GM19463 (cell line): ENCODE data around the gene FXYD2.
"Not testable (repeated sequence)": the region's sequence is repeated elsewhere in the genome, so short reads cannot be mapped to it uniquely, and the experiment has no call there.

ENCODE experiments used
- ATAC-seq: cut with Tn5 transposase; IDR thresholded peaks from one replicate; pipeline ENCODE4 v1.9.1; 2021; ENCODE audit warnings: mild to moderate bottlenecking, moderate library complexity; ENCODE audit not compliant: unreplicated experiment

Gene FXYD2

GRCh38 chr11:117824571-117825537 is at the start of gene FXYD2:
FXYD2 (minus strand) TSS chr11:117824744; CDS start chr11:117824678, 66 bp downstream.
- ATAC-seq, result no peak

- no peak for ATAC-seq
Measured at GRCh38 chr11:117873828-117874125, 49.2 kb upstream of the FXYD2 start.

GRCh38 chr11:117872975-117873827 is 48.7 kb upstream of the FXYD2 start:
- ATAC-seq, result no peak

GRCh38 chr11:117872420-117872961 is 47.9 kb upstream of the FXYD2 start:
- no peak for ATAC-seq

GRCh38 chr11:117871784-117872183 is 47.2 kb upstream of the FXYD2 start:
- ATAC-seq, result no peak

GRCh38 chr11:117871160-117871559 is 46.6 kb upstream of the FXYD2 start:
- ATAC-seq, result no peak

GRCh38 chr11:117870103-117870952 is 45.8 kb upstream of the FXYD2 start:
- no peak for ATAC-seq

GRCh38 chr11:117869604-117870003 is 45.1 kb upstream of the FXYD2 start:
- no peak for ATAC-seq

GRCh38 chr11:117868815-117869561 is 44.4 kb upstream of the FXYD2 start:
- ATAC-seq, result no peak

GRCh38 chr11:117868088-117868487 is 43.5 kb upstream of the FXYD2 start:
- no peak for ATAC-seq

GRCh38 chr11:117866526-117866925 is 42.0 kb upstream of the FXYD2 start:
- no peak for ATAC-seq

- ATAC-seq, result not testable (repeated sequence)
Measured at GRCh38 chr11:117865546-117865945, 41.0 kb upstream of the FXYD2 start.

GRCh38 chr11:117863383-117863782 is 38.8 kb upstream of the FXYD2 start:
- ATAC-seq, result no peak

- ATAC-seq, result no peak
Measured at GRCh38 chr11:117862753-117863152, 38.2 kb upstream of the FXYD2 start.

GRCh38 chr11:117862019-117862725 is 37.6 kb upstream of the FXYD2 start:
- ATAC-seq, result no peak

- ATAC-seq, result no peak
Measured at GRCh38 chr11:117861151-117862018, 36.8 kb upstream of the FXYD2 start.

GRCh38 chr11:117860139-117860538 is 35.6 kb upstream of the FXYD2 start:
- ATAC-seq, result no peak

- no peak for ATAC-seq
Measured at GRCh38 chr11:117859488-117860112, 35.1 kb upstream of the FXYD2 start.
